ENCODE results near the gene CCDC12.
"Not testable (repeated sequence)": the region's sequence is repeated elsewhere in the genome, so short reads cannot be mapped to it uniquely, and the experiment has no call there.

Gene CCDC12

DNA sequence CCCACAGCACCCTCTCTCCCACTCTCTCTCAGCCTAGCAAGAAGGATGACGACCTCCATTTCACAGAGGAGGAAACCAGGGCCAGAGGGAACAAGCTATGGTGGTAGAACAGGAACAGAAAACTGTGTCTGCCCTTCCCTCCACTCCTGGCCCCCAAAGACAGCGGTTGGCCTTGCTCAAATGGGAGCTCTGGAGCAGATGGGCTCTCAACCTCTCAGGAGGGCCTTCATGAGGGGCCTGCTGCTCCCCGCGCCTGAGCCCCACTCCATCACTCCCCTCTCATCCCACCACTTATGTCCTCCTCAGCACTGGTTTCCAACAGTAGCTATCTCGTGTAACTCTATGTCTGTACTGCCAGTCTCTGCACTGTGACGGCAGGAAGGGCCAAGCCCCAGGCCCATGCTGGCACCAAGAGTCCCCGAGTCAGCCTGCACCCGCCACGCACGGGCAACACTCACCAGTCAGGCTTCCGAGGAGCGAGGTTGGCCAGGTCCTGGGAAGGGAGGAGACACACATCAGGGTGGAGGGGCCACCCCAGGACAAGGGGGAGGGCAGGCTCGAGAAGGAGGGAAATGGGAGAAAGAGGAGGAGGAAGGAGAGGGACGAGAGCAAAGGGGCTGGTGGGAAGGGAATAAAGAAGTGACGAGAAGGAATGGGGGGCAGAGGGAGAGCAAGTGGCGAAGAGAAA lies 53.5 kb downstream of the CCDC12 start:
- DNase-seq (ENCODE audit: low spot score) = no peak

GRCh38 chr3:46922426-46922825 lies 54.1 kb downstream of the CCDC12 start:
- DNase-seq (ENCODE audit: low spot score) = no peak

DNA sequence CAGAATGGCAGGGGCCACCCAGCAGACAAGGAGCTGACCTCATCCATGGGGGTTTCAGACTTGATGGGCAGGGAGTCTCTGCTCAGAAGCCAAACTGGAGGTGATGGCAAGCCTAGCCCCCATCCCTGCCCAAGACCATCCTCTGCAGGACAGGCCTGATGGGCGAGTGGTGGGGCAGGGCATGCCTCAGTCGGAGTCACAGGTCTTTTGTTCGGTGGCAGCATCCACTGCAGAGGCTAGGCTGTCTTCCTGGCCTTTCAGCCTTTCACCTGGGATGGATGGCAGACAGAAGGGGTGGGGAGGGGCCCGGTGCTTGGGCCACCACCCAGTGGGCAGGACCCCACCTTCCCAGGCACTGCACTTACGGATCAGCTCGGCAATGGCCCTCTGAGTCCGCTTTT lies 54.7 kb downstream of the CCDC12 start:
- DNase-seq (ENCODE audit: low spot score) = no peak

- no peak for DNase-seq (ENCODE audit: low spot score)
Observed at GRCh38 chr3:46921041-46921440, 55.5 kb downstream of the CCDC12 start.

DNA sequence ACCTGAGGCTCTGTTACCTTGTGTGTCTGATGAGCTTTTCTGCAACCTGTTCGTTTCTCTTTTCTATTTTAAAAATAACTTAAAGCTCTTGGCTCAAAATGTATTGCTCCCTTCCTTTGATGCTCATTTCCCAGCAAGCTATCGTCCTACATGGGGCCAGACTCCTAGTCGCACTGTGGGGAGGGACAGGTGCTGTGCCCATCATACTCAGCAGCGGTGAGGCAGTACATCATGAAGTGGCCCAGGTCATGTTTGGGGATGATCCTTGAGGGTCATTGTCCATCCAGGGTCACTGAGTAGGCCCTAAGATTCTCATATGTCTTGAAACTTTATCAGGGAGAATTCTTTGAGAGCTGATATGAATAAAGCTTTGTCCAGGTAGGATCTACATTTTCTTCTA lies 57.9 kb downstream of the CCDC12 start:
- no peak for DNase-seq (ENCODE audit: low spot score)

GRCh38 chr3:46918202-46918601 lies 58.3 kb downstream of the CCDC12 start:
- no peak for DNase-seq (ENCODE audit: low spot score)

- no peak for DNase-seq (ENCODE audit: low spot score)
Observed at GRCh38 chr3:46917257-46917656, 59.3 kb downstream of the CCDC12 start.

DNA sequence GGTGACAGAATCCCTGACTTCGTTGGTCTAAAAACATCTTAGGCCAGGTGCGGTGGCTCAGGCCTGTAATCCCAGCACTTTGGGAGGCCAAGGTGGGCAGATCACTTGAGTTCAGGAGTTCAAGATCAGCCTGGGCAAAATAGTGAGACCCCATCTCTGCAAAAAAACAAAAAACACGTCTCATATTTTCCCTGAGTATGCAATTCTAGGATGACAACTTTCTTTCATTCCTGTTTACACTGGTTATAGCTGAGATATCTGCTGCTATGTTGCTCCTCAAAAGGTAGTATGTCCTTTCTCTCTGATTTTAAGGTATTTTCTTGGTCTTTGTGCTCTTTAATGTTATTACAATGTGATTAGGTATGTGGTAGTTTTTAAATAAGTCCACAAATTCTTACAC lies 59.7 kb downstream of the CCDC12 start:
- DNase-seq (ENCODE audit: low spot score) = no peak

GRCh38 chr3:46916278-46916677 lies 60.3 kb downstream of the CCDC12 start:
- no peak for DNase-seq (ENCODE audit: low spot score)

DNA sequence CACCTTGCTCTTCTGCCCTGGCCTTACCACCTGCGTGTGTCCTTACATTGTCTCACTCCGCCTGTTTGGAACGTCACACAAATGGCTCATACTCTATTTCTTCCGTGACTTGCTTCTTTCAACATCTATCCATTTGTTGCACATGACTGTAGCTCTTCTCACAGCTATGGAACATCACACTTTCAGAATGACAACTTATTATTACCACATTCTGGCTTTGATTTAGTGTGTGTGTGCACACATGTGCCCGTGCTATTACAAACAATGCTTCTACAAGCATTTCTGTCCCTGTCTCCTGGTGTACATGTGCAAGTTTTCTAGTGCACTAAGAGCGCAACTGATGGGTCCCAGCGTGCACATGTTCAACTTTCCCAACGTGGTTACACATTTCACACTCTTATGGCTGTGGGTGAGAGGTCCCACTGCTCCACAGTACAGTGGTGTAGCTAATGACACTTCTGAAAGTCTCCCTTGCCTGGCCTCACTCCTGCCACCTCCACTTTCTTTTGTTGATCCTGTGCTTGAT lies 61.2 kb downstream of the CCDC12 start:
- DNase-seq (ENCODE audit: low spot score) = no peak

DNA sequence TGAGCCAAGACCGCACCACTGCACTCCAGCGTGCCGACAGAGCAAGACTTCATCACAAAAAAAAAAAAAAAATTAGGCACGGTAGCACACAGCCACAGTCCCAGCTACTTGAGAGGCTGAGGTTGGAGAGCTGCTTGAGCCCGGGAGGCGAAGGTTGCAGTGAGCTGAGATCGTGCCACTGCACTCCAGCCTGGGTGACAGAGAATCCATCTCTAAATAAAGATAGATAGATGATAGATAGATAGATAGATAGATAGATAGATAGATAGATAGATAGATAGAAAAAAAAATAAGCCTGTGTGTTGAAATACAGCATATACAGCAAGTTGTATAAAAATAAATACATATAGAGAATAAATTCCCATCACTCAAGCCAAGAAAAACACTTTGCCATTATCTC lies 61.7 kb downstream of the CCDC12 start:
- DNase-seq (ENCODE audit: low spot score) = no peak

GRCh38 chr3:46913644-46914043 lies 62.9 kb downstream of the CCDC12 start:
- DNase-seq (ENCODE audit: low spot score) = peak; percentile 52

DNA sequence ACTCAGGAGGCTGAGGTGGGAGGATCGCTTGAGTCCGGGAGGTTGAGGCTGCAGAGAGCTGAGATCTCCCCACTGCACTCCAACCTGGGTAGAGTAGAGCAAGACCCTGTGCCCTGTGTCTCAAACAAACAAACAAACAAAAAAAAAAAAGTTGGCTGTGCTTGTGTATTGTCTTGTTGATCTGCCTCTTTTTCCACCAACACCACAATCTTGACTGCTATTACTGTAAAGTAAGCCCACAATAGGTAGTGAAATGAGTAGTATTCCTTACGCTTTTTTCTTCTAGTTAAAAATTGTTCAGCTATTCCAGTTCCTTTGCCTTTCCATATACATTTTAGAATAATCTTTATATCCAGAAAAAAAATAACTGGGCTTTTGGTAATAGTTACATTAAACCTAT lies 63.6 kb downstream of the CCDC12 start:
- DNase-seq (ENCODE audit: low spot score) = no peak

DNA sequence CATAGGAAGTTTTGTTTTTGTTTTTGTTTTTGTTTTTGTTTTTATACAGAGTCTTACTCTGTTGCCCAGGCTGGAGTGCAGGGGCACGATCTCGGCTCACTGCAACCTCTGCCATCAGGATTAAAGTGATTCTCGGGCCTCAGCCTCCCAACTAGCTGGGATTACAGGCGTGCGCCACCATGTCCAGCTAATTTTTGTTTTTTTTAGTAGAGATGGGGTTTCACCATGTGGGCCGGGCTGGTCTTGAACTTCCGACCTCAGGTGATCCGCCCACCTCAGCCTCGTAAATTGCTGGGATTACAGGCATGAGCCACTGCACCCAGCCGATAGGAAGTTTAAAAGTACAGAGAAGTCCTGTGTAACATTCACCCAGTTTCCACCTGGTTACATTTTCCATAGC lies 65.6 kb downstream of the CCDC12 start:
- DNase-seq (ENCODE audit: low spot score) = not testable (repeated sequence)

DNA sequence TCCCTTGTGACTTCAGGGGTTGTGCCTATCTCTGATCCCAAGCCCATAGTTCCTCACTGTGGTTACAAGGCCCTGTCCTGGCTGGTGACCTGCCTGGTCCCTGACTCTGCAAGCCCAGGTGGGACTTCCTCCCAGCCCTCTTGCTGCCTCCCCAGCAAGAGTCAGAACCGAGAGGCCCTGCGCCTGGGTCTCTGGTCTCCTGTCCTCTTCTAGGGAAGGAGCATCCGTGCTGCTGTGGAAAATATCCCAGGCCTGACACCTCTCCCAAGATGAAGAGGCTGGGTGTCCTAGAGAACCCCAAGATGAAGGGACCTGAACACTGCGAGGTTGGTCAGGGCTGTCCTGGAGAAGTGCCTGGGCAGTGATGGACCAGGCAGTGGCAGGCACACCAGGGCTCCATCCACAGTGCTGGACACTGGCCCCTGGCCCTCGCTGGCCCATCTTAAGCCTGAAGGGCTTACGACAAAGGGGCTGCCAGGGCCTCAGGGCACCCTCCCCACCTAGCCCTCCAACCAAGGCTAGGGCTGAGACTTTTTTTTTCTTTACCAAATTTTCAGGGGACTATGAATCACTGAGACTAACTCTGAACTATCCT lies 66.3 kb downstream of the CCDC12 start:
- no peak for DNase-seq (ENCODE audit: low spot score)

GRCh38 chr3:46909535-46910161 lies 66.9 kb downstream of the CCDC12 start:
- DNase-seq (ENCODE audit: low spot score) = peak; percentile 90

GRCh38 chr3:46908986-46909534 lies 67.5 kb downstream of the CCDC12 start:
- DNase-seq (ENCODE audit: low spot score) = no peak

DNA sequence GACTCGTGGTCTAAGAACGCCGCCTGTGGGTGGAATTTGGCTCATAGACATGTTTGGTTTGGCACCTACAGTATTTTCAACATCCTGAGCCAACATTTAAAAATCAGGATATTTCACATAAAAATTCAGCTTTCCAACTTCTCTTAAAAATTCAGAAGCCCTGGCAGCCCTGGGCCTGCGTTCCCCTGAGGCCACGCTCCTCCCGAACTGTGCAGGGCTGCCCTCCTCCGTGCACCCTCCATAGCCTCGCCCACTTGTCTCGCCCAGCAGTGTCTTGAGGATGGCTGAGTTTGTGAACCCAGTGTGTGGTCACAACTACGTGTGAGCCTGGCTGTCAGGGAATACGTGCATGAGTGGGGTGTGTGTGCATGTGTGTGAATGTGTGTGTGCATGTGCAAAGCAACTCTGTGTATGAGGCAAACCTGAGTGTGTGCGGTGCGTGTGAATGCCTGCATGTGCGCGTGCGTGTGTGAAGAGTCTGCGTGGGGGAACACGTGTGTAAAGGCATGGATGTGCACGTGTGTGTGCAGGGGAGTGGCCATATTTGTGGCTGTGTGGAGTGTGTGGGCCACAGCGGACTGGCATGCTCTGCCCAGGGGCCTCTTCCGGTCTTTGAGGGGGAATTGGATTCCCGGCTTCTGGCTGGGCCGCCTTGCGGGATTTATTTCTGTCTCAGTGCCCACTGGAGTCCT lies 68.1 kb downstream of the CCDC12 start:
- DNase-seq (ENCODE audit: low spot score) = no peak

DNA sequence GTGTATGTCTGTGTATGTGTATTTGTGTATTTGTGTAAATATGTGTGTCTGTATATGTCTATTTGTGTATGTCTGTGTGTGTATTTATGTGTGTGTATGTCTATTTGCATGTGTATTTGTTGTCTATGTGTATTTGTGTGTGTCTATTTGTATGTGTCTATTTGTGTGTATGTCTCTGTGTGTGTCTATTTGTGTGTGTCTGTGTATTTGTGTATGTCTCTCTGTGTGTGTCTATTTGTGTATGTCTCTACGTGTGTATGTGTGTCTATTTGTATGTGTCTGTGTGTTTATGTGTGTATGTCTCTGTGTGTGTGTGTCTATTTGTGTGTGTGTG lies 68.6 kb downstream of the CCDC12 start:
- DNase-seq (ENCODE audit: low spot score) = no peak

DNA sequence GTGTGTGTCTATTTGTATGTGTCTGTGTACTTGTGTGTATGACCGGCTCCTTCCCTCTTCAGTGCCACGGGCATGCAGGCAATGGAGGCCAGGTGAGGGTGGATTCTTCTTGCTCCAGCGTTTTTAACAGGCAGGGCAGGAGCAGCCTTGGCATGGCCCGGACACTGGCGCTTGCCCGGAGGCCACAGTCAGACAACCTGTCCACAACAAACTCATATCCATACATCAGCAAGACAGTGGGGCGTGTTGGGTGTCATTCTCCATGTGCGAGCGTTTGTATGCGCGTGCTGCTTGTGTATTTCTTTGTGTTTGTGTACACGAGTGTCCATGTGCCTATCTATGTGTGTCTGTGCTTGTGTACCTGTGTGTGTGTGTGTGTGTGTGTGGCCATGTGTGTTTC lies 69.3 kb downstream of the CCDC12 start:
- no peak for DNase-seq (ENCODE audit: low spot score)

- DNase-seq (ENCODE audit: low spot score) = no peak
Observed at GRCh38 chr3:46906471-46907058, 70.0 kb downstream of the CCDC12 start.

Data from COLO829 (cell line).